T-helper 2 cell treated with Interferon-gamma antibody and Interleukin-4, amounts not matched to agents 5 μg/mL and 100 μg/mL, for 36 hours (primary cell): ENCODE data around the gene EVA1A.
A peak's percentile ranks its signal among the peaks of the same experiment; 100 is the strongest.

Experiments used
- DNase-seq: peaks from one replicate; pipeline ENCODE4 v3.0.0; 2021; ENCODE audit warnings: low spot score
- H3K27ac Mint-ChIP-seq: one replicate; pipeline ENCODE4 v1.8.0; 2021; ENCODE audit warnings: mild to moderate bottlenecking, mixed read lengths
- H3K27me3 Mint-ChIP-seq: one replicate; pipeline ENCODE4 v1.8.0; 2021; ENCODE audit warnings: low read depth, mixed read lengths
- H3K36me3 Mint-ChIP-seq: one replicate; pipeline ENCODE4 v1.8.0; 2021; ENCODE audit warnings: low read depth, mixed read lengths
- H3K4me1 Mint-ChIP-seq: one replicate; pipeline ENCODE4 v1.8.0; 2021; ENCODE audit warnings: low read depth, mixed read lengths
- H3K4me3 Mint-ChIP-seq: one replicate; pipeline ENCODE4 v1.8.0; 2022; ENCODE audit warnings: mild to moderate bottlenecking, moderate library complexity, mixed read lengths
- H3K9me3 Mint-ChIP-seq: one replicate; pipeline ENCODE4 v1.8.0; 2021; ENCODE audit warnings: mixed read lengths

The EVA1A gene

GRCh38 chr2:75560768-75561565 is at the start of gene EVA1A:
EVA1A (minus strand) TSS chr2:75560939; CDS start chr2:75518140, 42,799 bp downstream.
- Mint-ChIP-seq H3K36me3 (no peaks in the 10 kb centered on the region), H3K9me3 (no peaks in the 10 kb centered on the region), H3K27me3 (peaks cover 60% of the 10 kb centered on the region), H3K4me1 (peaks cover 26% of the 10 kb centered on the region), H3K4me3 (peak within 1 kb of the TSS; percentile 86), H3K27ac (peak within 1 kb of the TSS; percentile 42)
- DNase-seq, result no peak

- no peak overlapping the region for H3K27ac Mint-ChIP-seq
- DNase-seq, result no peak
- no peaks in the 10 kb centered on the region for H3K9me3 Mint-ChIP-seq
- H3K4me3 Mint-ChIP-seq, result no peak overlapping the region
- no peaks in the 10 kb centered on the region for H3K4me1 Mint-ChIP-seq
- H3K27me3 Mint-ChIP-seq, result peaks cover 15% of the 10 kb centered on the region
- H3K36me3 Mint-ChIP-seq, result no peaks in the 10 kb centered on the region
These were observed 49.3 kb upstream of the EVA1A start for GRCh38 chr2:75609937-75610508.

GRCh38 chr2:75609334-75609689 is 48.6 kb upstream of the EVA1A start:
- Mint-ChIP-seq H3K36me3 (no peaks in the 10 kb centered on the region), H3K4me3 (no peak overlapping the region), H3K27ac (no peak overlapping the region), H3K27me3 (peaks cover 19% of the 10 kb centered on the region), H3K9me3 (no peaks in the 10 kb centered on the region), H3K4me1 (no peaks in the 10 kb centered on the region)
- no peak for DNase-seq

- Mint-ChIP-seq H3K27ac (no peak overlapping the region), H3K27me3 (peaks cover 19% of the 10 kb centered on the region), H3K4me3 (no peak overlapping the region), H3K4me1 (no peaks in the 10 kb centered on the region), H3K9me3 (no peaks in the 10 kb centered on the region), H3K36me3 (no peaks in the 10 kb centered on the region)
- DNase-seq, result peak; percentile 36
These were observed 48.1 kb upstream of the EVA1A start for GRCh38 chr2:75608684-75609333.

GRCh38 chr2:75607988-75608683 is 47.4 kb upstream of the EVA1A start:
- H3K36me3 Mint-ChIP-seq, result no peaks in the 10 kb centered on the region
- no peaks in the 10 kb centered on the region for H3K9me3 Mint-ChIP-seq
- no peak for DNase-seq
- no peaks in the 10 kb centered on the region for H3K4me1 Mint-ChIP-seq
- H3K4me3 Mint-ChIP-seq, result no peak overlapping the region
- no peak overlapping the region for H3K27ac Mint-ChIP-seq
- H3K27me3 Mint-ChIP-seq, result peaks cover 19% of the 10 kb centered on the region

GRCh38 chr2:75607400-75607798 is 46.7 kb upstream of the EVA1A start:
- DNase-seq, result no peak
- H3K4me1 Mint-ChIP-seq, result no peaks in the 10 kb centered on the region
- no peak overlapping the region for H3K27ac Mint-ChIP-seq
- no peaks in the 10 kb centered on the region for H3K36me3 Mint-ChIP-seq
- H3K27me3 Mint-ChIP-seq, result peaks cover 19% of the 10 kb centered on the region
- no peak overlapping the region for H3K4me3 Mint-ChIP-seq
- no peaks in the 10 kb centered on the region for H3K9me3 Mint-ChIP-seq

- H3K4me3 Mint-ChIP-seq, result no peak overlapping the region
- H3K27ac Mint-ChIP-seq, result no peak overlapping the region
These were observed 46.1 kb upstream of the EVA1A start for GRCh38 chr2:75606761-75607399.

GRCh38 chr2:75605770-75606529 is 45.2 kb upstream of the EVA1A start:
- Mint-ChIP-seq H3K9me3 (no peaks in the 10 kb centered on the region), H3K36me3 (no peaks in the 10 kb centered on the region), H3K4me3 (no peak overlapping the region), H3K27ac (no peak overlapping the region), H3K27me3 (peaks cover 16% of the 10 kb centered on the region), H3K4me1 (no peaks in the 10 kb centered on the region)
- no peak for DNase-seq

More at GRCh38 chr2:75606761-75607399, 46.1 kb upstream of the EVA1A start:
- Mint-ChIP-seq H3K9me3 (no peaks in the 10 kb centered on the region), H3K4me1 (no peaks in the 10 kb centered on the region), H3K36me3 (no peaks in the 10 kb centered on the region), H3K27me3 (peaks cover 19% of the 10 kb centered on the region)
- no peak for DNase-seq

- Mint-ChIP-seq H3K27ac (no peak overlapping the region), H3K36me3 (no peaks in the 10 kb centered on the region), H3K4me3 (no peak overlapping the region), H3K27me3 (peaks cover 16% of the 10 kb centered on the region), H3K4me1 (no peaks in the 10 kb centered on the region), H3K9me3 (no peaks in the 10 kb centered on the region)
- no peak for DNase-seq
These were observed 43.7 kb upstream of the EVA1A start for GRCh38 chr2:75604484-75604883.

- Mint-ChIP-seq H3K27ac (no peak overlapping the region), H3K4me1 (no peaks in the 10 kb centered on the region), H3K36me3 (no peaks in the 10 kb centered on the region), H3K4me3 (no peak overlapping the region), H3K27me3 (peaks cover 13% of the 10 kb centered on the region), H3K9me3 (no peaks in the 10 kb centered on the region)
- DNase-seq, result no peak
These were observed 42.7 kb upstream of the EVA1A start for GRCh38 chr2:75603477-75603876.

- Mint-ChIP-seq H3K27ac (no peak overlapping the region), H3K36me3 (no peaks in the 10 kb centered on the region), H3K9me3 (no peaks in the 10 kb centered on the region), H3K4me1 (no peaks in the 10 kb centered on the region), H3K4me3 (no peak overlapping the region), H3K27me3 (peaks cover 9% of the 10 kb centered on the region)
- no peak for DNase-seq
These were observed 42.1 kb upstream of the EVA1A start for GRCh38 chr2:75602724-75603342.

- no peak overlapping the region for H3K27ac Mint-ChIP-seq
These were observed 39.8 kb upstream of the EVA1A start for GRCh38 chr2:75600461-75601011.

More at GRCh38 chr2:75600461-75601011, 39.8 kb upstream of the EVA1A start:
- H3K27me3 Mint-ChIP-seq, result peaks cover 6% of the 10 kb centered on the region
- H3K9me3 Mint-ChIP-seq, result no peaks in the 10 kb centered on the region
- DNase-seq, result no peak
- H3K4me1 Mint-ChIP-seq, result no peaks in the 10 kb centered on the region
- no peaks in the 10 kb centered on the region for H3K36me3 Mint-ChIP-seq
- no peak overlapping the region for H3K4me3 Mint-ChIP-seq
